Stimulated activated CD8-positive, alpha-beta memory T cell treated with anti-CD3 and anti-CD28 coated beads, Interleukin-12 subunit alpha, Interleukin-12 subunit beta, amount 100 ng/mL, for 4 hours (primary cell): ENCODE data around the gene KLHL36.
A peak's percentile ranks its signal among the peaks of the same experiment; 100 is the strongest.

Experiments
- DNase-seq: peaks from one replicate; pipeline ENCODE4 v3.0.0-alpha.2; 2020; ENCODE audit warnings: low read depth

KLHL36 gene

GRCh38 chr16:84647828-84648594 is at the start of gene KLHL36:
Gene KLHL36, plus strand, starts transcription at chr16:84648511. Its CDS starts 2,357 bp downstream, at chr16:84650868.
- peak; percentile 72 for DNase-seq

- peak; percentile 53 for DNase-seq
Measured at GRCh38 chr16:84599521-84600202, 48.6 kb upstream of the KLHL36 start.

- DNase-seq, result no peak
Measured at GRCh38 chr16:84600343-84601229, 47.7 kb upstream of the KLHL36 start.

DNA sequence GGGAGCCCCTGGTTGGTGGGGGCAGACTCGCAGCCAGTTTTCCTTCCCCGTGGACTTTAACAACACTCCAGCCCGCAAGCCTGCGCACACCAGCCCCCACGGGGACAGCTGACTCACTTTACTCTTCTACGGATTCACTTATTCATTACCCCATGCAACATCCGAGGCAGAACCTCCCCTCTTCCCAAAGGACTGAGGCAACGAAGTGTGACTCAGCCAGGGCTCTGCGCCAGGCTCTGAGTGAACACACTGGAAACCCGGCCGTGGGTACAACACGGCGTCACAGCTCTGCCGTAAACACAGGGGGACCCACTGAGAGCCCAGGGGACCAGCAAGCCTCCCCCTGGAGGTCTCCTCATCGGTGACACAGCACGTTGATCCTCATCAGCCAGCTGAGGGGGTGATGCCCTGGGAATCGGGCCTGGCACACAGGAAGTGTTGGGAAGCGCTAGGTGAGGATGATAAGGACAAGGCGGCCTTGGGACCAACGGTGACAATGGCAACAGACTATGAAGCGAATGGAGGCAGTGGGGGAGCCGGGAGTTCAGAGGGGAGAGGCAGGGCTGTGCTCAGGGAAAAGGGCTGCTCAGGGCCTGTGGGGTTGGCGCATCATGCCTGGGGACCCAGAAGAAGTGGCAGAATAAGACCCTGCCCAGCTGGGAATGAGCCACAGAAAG is 45.0 kb upstream of the KLHL36 start:
- no peak for DNase-seq

DNA sequence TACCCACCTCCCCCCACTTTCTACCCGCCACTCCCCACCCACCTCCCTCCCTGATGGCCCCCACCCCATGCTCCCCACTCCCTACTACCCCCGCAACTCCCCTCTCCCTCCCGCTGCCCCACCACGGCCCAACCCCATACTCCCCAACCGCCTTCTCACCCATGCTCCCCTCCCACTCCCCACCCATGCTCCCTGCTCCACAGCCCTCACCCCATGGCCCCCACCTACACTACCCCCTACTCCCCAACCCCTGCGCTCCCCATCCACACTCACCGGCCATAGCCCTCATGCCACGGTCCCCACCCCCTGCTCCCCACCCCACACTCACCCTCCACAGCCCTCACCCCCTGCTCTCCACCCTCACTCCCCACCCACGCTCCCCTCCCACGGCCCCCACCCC is 44.4 kb upstream of the KLHL36 start:
- DNase-seq, result no peak

- no peak for DNase-seq
Measured at GRCh38 chr16:84604477-84605013, 43.8 kb upstream of the KLHL36 start.

DNA sequence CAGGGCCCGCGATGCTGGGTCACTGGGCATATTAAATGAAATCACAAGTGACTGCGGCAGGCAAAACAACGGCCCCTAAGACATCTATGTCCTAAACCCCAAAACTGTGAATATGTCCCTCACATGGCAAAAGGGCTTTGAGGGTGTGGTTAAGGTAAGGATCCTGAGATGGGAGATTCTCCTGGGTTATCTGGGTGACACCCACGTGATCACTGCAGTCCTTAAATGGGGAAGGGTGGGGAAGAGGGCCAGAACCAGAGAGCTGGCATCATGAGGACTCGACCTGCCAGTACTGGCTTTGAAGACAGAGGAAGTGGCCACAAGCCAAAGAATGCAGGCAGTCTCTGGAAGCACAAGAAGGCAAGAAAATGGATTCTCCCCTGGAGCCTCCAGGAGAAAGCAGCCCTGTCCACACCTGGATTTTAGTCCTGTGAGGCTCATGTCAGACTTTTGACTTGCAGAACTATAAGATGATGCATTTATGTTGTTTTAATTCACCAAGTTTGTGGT is 42.9 kb upstream of the KLHL36 start:
- no peak for DNase-seq

DNA sequence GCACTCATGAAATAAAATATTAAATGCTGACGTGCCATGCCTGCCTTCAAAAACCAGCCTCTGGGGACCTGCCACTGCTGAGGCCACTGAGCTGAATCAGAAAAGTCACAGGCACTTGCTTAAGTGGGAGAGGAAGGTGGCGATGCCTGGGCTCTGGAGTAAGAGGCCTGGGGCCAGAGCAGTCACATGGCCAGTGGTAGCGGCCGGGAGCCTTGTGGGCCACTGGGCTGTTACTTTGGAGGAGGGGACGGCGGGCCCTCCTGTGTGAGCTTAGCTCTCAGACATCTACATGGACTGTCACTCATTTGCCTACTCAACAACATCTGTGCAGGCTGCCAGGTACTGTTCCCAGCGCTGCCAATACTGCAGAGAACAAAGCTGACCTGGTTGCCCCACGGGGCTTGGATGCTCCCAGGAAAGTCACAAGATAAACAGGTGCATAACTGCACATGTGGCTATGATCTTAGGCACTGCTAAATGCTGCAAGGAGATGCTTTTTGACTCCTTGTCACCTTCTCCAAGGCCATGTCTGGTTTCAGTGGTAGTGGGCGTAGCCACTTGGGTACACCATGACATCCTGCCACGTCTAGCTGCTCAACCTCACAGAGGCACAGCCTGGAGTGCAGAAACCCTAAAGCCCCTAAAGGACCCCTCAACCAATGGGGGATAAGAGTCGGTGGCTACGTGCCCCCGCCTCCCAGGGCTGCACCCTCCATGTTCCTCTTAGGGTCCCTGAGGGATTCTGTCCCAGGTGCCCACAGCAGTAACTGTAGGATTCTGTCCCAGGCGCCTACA is 42.0 kb upstream of the KLHL36 start:
- DNase-seq, result no peak

GRCh38 chr16:84607061-84607460 is 41.2 kb upstream of the KLHL36 start:
- no peak for DNase-seq

DNA sequence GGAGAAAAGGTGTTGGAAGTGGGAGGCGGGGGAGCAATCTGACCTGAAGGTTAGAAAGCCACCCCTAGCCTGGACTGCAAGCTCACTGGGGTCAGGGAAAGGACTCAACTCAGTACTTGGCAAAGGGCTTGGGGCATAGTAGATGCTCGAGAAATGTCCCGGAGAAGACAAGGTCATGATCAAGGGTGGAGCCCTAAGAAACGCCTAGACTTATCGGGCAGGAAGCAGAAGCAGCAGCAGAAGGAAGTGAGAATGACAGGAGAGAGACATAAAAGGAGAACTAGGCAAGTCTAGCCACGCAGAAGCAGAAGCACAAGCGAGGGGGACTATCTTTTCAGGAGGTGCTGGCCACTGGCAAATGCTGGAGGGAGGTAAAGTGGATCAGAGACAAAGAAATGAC is 40.6 kb upstream of the KLHL36 start:
- no peak for DNase-seq

- no peak for DNase-seq
Measured at GRCh38 chr16:84608282-84608681, 40.0 kb upstream of the KLHL36 start.

DNA sequence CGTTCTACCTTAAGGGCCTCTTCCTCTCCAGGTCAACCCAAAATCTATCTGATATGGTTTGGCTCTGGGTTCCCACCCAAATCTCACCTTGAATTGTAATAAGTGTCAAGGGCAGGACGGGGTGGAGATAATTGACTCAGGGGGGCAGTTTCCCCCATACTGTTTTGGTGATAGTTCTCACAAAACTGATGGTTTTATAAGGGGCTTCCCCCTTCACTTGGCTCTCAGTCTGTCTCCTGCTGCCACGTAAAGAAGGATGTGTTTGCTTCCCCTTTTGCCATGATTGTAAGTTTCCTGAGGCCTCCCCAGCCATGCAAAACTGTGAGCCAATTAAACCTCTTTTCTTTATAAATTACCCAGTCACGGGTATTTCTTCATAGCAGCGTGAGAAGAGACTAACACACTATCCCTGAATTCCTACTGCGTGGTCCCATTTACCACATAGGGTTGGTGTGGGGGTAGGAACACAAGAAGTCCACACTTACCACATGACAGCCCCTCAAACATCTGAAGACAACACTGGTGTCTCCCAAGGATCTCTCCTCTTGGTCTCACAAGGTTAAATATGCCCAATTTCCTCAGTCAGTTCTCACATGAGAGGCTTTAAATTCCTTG is 38.6 kb upstream of the KLHL36 start:
- no peak for DNase-seq

DNA sequence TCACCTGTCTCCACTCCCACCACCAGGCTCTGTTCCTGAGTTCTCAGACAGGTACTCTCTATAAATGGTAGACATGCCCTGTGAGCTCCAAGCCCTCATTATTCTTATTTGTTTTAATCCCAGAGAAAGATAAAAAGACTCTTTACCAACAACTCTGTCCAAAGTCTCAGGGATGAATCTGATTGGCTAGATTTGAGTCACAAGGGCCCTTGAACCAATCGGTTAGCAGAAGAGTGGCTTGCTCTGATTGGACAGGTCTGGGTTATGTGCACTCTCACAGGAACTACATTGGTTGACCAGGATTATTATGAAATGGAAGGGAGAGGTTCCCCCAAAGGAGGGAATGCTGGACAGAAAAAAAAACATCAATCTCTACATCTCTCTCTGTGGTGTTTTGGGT is 37.9 kb upstream of the KLHL36 start:
- DNase-seq, result no peak

DNA sequence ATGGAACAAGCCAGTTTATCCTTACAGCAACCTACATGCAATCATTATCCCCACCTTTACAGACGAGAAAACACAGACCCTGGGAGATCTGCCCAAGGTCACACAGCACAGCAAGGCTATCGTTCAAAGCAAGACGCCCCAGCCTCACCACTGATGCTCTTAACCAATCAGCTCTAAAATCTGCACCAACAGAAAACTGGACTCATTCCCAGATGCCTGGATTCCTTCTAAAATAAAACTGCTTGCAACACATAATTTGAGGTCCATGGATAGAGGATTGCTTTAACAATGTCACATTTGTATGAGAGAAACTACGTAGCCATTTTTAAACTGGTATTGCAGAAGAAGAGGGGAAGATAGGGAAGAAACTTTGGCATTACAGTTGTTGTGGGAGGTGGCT is 37.3 kb upstream of the KLHL36 start:
- DNase-seq, result no peak

DNA sequence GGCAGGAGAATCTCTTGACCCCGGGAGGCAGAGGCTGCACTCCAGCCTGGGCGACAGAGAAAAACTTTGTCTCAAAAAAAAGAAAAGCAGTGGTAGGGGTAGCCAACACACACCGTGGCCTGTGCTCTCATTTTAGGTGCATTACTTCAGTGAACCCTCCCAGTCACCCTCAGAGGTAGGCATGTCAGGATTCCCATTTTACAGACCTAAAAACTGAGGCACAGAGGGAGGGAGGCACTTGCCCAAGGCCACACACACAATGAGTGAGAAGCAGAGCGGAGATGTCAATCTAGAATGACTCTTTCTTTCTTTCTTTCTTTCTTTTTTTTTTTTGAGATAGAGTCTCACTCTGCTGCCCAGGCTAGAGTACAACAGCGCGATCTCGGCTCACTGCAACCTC is 35.6 kb upstream of the KLHL36 start:
- DNase-seq, result no peak

DNA sequence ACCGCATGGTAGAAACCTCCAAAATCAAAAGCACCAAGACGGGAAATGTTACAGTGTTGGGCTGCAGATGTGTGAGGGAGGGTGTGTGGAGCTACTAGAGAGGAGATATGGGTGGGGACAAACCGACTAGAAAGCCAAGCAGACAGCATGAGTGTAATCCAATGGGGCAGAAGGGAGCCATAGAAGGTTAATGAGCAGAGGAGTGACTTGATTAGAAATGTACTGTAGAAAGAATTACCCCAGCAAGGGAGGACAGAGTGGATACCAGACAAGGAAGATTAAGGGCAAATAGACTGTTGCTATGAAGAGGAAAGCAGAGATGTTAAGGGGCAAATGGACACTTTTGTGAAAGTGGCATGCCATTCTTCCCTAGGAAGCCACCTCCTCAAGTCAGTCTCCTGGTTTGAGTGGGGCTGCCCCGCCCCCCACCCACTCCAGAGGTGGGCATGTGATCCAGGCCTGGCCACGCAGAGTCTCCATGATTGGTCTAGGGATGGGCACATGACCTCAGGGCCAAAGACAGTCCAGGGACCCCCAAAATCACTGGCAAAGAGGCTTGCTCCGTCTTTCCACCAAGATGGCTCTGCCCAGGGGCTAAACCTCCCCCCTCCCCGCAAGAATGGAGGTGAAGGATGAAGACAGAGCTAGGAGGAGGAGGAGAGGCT is 34.8 kb upstream of the KLHL36 start:
- DNase-seq, result no peak

DNA sequence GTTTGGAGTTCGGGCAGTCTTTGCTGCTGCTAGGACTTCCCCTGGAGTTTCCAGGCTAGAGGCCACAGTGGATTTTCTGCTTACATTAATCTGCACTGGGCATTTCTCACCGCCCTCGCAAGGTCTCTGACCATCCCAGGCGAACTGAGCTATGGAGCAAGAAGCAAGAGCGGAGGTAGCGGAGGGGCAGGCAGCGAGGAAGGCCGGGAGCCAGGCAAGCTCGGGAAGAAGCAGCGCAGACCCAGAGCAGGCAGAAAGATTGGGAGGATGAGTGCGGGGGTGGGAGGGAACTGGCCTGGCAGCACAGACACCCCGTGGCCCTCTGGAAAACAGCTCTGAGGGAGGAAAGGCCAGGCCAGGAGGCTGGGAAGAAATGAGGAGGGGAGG is 34.2 kb upstream of the KLHL36 start:
- no peak for DNase-seq

DNA sequence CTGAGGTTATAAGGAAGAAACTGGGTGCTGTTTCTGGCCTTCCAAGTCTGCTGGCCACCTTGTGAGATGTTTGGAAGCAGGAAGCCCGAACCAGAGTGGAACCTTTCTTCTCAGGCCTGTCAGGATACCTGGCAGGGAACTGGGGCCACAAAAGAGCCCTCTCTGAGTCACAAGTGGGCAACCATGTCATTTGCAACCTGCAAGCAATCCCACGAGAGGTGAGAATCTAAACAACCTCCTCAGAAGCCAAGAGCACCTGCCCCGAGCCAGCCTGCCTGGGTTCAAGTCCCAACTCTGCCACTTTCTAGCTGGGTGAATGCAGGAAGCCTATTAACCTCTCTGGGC is 33.7 kb upstream of the KLHL36 start:
- no peak for DNase-seq

GRCh38 chr16:84614968-84615813 is 33.1 kb upstream of the KLHL36 start:
- no peak for DNase-seq
